Transverse colon (tissue), 3 donors: ENCODE measurements around the gene ARVCF.

Experiments used
- EP300 ChIP-seq: sonication (generic); formaldehyde crosslinking; IDR thresholded peaks from one replicate; pipeline ENCODE4 v1.6.1; 2017; ENCODE audit warnings: antibody characterized with exemption, low read depth
- POLR2A ChIP-seq: fragments of 450-650 bp; IDR thresholded peaks from one replicate; pipeline ENCODE4 v1.6.1; 2016; ENCODE audit warnings: antibody characterized with exemption, mild to moderate bottlenecking, moderate library complexity
- TF ChIP-seq, protein P1 (sequence below), 5 experiments: fragments of 200-600 bp in 3 of 5; fragments of 450-650 bp in 2 of 5; sonication (generic) in 3 of 5; IDR thresholded peaks; 1 replicate in 2 of 5; 2 replicates in 3 of 5; pipeline ENCODE4 v1.5.1; 2016 to 2017; ENCODE audit warnings: antibody characterized with exemption in 5 of 5, inconsistent platforms in 3 of 5, mild to moderate bottlenecking in 2 of 5, moderate library complexity in 1 of 5

DNA sequence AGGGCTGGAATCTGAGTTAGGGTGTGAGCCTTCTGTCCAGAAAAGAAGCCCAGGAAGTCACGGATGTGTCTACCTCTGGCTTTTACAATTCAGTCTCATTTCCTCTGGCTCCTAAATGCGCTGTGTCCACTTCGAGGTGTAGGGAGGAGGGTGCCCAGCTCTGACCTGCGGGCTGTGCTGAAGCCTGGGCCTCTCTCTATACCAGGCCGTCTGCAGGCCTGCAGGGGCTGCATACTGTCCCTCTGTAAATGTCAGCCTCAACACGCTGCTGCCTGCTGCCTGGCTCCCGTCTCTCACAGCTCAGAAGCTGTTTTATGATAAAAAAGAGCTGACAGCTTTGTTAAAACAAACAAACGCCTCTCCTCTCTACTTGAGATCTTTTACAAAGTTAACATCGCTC lies 14.5 kb downstream of the ARVCF start:
- TF ChIP-seq, protein P1, sequence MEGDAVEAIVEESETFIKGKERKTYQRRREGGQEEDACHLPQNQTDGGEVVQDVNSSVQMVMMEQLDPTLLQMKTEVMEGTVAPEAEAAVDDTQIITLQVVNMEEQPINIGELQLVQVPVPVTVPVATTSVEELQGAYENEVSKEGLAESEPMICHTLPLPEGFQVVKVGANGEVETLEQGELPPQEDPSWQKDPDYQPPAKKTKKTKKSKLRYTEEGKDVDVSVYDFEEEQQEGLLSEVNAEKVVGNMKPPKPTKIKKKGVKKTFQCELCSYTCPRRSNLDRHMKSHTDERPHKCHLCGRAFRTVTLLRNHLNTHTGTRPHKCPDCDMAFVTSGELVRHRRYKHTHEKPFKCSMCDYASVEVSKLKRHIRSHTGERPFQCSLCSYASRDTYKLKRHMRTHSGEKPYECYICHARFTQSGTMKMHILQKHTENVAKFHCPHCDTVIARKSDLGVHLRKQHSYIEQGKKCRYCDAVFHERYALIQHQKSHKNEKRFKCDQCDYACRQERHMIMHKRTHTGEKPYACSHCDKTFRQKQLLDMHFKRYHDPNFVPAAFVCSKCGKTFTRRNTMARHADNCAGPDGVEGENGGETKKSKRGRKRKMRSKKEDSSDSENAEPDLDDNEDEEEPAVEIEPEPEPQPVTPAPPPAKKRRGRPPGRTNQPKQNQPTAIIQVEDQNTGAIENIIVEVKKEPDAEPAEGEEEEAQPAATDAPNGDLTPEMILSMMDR (IDR thresholded peaks at IDR 0.05), result no peak
- TF ChIP-seq POLR2A (no peak), EP300 (no peak)
